ENCODE measurements around the gene ASXL2.
"Not testable (repeated sequence)": the region's sequence is repeated elsewhere in the genome, so short reads cannot be mapped to it uniquely, and the experiment has no call there.

The ASXL2 gene

GRCh38 chr2:25738383-25739343, 139.6 kb downstream of the ASXL2 start:
- no peak for DNase-seq (ENCODE audit: low read depth, low spot score)

- DNase-seq (ENCODE audit: low read depth, low spot score): no peak
These were observed 141.3 kb downstream of the ASXL2 start for GRCh38 chr2:25736899-25737515.

DNA sequence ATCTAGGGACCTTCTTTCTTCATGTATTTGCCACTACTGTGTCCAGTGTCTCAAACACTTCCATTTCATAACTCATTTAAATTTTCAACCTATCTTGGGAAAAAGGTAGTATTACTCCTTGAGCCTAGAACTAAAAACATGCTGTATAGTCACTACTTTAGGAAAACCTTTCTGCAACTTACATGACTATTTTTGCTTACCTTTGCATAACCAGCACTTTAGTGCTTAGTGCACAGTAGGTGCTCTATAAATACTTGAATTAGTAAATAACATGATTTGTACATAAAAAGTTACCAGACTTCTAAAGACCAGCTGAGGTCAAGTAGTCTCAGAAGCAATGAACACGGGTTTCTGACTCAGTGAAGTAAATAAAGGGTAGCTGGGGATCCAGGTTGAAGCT, 142.5 kb downstream of the ASXL2 start:
- DNase-seq (ENCODE audit: low read depth, low spot score): no peak

DNA sequence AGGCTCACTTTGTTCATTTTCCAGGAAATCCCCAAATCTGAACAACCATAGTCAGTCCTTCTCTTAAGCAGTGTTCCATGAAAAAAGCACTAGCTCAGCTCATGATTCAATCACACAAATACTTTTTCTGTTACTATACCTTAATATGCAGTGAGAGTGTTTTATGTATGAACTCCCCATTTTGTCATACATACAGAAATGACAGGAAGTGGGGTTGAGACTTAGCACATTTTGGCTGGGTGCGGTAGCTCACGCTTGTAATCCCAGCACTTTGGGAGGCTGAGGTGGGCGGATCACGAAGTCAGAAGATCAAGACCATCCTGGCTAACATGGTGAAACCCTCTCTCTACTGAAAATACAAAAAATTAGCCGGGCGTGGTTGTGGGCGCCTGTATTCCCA, 149.7 kb downstream of the ASXL2 start:
- DNase-seq (ENCODE audit: low read depth, low spot score): no peak

GRCh38 chr2:25726522-25726921, 151.8 kb downstream of the ASXL2 start:
- no peak for DNase-seq (ENCODE audit: low read depth, low spot score)

GRCh38 chr2:25725877-25726276, 152.4 kb downstream of the ASXL2 start:
- no peak for DNase-seq (ENCODE audit: low read depth, low spot score)

GRCh38 chr2:25724756-25725155, 153.5 kb downstream of the ASXL2 start:
- DNase-seq (ENCODE audit: low read depth, low spot score): no peak

- no peak for DNase-seq (ENCODE audit: low read depth, low spot score)
These were observed 156.1 kb downstream of the ASXL2 start for GRCh38 chr2:25722224-25722623.

DNA sequence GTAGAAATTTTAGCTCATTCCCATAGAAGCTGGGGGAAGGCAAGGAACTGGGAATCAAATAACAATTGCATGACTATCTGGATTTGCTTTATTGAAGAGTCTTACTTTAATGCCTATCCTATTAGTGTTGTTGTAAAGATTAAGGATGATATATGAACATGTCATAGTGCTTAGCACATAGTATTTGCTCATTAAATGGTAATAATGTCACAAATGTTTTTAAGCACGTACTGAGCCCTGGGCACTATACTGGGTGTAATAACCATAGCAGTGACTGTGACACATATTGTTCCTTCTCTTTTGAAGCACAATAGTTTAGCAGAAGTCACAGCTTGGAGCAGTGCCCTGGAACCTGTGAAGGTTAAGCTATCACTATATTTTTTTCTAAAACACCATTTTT, 157.7 kb downstream of the ASXL2 start:
- no peak for DNase-seq (ENCODE audit: low read depth, low spot score)

DNA sequence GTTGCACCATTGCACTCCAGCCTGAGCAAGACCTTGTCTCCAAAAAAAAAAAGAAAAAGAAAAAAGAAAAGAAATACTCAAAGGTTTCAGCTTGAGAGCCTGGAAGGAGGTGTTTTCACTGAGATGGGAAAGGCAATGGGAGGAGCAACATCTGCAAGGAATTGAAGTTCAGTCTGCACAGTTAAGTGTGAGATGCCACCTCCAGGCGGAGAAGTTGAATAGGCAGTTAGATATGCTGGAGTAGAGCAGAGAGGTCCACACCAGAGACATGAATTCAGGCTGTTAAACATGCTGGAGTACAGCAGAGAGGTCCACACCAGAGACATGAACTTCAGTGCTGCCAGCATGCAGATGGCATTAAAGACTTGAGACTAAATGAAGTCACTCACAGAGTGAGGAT, 163.5 kb downstream of the ASXL2 start:
- DNase-seq (ENCODE audit: low read depth, low spot score): no peak

GRCh38 chr2:25712455-25712854, 165.8 kb downstream of the ASXL2 start:
- no peak for DNase-seq (ENCODE audit: low read depth, low spot score)

GRCh38 chr2:25711675-25712354, 166.5 kb downstream of the ASXL2 start:
- no peak for DNase-seq (ENCODE audit: low read depth, low spot score)

- DNase-seq (ENCODE audit: low read depth, low spot score): no peak
These were observed 167.5 kb downstream of the ASXL2 start for GRCh38 chr2:25710750-25711149.

DNA sequence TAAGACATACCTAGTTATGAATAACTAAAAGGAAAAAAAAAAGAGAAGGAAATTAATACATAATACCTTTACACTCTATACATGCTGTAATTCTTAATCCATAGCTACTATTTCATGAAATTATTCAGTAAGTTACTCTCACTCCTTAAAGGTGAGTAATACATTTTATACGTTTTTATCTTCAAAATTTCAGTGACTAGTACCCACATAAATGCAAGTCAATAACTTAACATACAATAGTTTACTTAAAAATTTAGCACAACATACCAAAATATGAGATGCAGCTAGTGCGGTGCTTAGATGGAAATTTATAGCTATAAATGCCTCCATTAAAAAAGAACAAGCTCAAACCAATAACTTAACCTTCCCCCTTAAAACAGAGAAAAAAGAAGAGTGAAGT, 168.9 kb downstream of the ASXL2 start:
- DNase-seq (ENCODE audit: low read depth, low spot score): no peak

GRCh38 chr2:25707927-25708590, 170.2 kb downstream of the ASXL2 start:
- DNase-seq (ENCODE audit: low read depth, low spot score): no peak

DNA sequence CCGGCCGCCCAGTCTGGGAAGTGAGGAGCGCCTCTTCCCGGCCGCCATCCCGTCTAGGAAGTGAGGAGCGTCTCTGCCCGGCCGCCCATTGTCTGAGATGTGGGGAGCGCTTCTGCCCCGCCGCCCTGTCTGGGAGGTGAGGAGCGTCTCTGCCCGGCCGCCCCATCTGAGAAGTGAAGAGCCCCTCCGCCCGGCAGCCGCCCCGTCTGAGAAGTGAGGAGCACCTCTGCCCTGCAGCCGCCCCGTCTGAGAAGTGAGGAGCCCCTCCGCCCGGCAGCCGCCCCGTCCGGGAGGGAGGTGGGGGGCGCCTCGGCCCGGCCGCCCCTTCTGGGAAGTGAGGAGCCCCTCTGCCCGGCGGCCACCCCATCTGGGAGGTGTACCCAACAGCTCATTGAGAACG, 172.7 kb downstream of the ASXL2 start:
- DNase-seq (ENCODE audit: low read depth, low spot score): not testable (repeated sequence)

DNA sequence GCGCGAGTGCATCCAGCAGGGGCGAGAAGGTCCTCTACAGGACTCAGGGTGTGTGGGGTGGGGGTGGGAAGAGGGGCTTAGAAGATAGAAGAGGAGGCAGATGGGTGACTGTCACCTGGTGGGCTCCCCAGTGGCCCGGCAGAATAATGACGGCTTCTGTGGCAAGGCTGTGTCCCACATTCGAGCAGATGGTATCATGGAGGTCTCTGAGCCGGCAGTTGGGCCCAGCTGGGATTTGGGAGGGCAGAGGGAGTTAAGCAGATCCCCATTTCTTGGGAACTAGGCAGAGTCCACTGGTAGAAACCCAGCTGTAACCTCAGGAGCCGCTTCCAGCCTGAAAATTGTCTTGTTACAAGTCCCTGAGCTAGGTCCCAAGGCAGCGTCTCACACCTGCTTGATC, 176.5 kb downstream of the ASXL2 start:
- DNase-seq (ENCODE audit: low read depth, low spot score): no peak

GRCh38 chr2:25700221-25700660, 178.0 kb downstream of the ASXL2 start:
- DNase-seq (ENCODE audit: low read depth, low spot score): no peak

DNA sequence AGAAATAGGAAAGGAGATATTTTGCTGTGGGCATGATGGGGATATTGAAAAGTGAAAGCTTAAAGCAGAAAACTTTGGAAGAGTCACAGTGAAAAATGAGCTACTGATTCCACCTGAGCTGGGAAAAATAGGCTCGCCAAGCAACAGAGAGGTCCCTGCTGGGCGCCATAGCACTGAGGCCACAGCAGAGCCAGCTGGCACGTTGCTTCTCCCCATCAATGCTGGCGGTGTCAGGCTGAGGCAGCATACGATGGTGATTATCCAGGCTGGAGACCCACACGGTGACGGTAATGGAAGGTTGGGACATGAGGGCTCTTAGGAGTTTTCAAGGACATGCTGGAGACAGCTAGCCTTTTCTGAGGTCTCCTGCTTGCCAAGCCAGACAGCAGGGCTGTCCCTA, 179.1 kb downstream of the ASXL2 start:
- DNase-seq (ENCODE audit: low read depth, low spot score): no peak

DNA sequence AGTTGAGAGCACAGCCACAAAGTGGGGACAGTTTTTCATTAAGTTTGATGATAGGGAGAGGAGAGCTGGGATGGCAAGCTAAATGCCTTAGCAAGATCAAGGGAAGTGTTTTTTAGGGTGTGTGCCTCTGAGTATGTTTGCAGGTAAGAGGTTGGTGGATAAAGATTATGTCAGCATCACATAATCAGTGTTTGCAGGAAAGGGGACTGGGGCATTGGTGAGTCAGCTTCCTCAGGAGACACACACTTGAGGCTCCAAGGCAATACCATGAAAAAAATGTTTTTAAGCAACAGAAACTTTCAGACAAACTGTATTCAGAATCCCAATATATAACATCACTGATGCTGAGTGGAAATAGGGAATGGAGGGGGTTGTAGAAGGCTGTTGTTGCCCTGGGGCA, 179.5 kb downstream of the ASXL2 start:
- DNase-seq (ENCODE audit: low read depth, low spot score): no peak

DNA sequence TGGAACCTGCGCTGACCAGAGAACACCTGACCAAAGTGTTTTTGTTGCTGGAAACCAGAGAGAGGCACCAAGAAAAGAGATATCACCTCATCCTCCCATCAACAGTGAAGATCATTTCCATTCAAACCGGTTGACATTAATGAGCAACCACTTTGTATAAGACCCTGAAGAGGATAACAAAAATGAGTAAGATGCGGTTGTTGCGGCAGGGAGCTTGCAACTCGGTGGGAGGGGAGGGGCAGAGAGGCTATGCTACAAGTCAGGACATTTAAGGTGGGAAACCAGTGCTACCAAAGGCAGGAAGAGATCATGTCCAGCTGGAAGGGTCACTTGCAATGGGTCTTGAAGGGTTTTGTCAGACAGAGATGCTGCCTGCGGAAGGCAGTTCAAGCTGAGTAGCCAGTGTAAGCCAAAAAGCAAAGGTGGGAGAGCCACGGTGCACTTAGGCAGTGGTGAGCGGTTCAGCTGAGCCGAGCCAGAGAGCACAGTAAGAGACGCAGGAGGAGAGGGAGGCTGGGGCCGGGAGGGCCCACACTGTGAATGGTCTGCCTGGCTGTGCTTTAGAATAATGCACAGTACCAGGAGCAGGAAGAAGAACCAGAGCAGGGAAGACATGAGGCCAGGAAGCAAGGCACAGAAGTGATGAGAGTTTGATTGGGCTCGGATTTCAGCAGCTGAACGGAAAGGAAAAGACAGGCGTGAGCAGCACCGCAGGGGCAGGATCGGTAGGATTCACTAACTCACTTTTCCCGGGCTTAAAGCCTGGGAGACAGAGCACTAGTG, 180.5 kb downstream of the ASXL2 start:
- no peak for DNase-seq (ENCODE audit: low read depth, low spot score)
